ENCODE data around the gene KRTAP17-1. TPM values are rescaled to one million over a fixed set of nuclear protein-coding genes. Genes with fewer than 3 reads are reported as not detected.

The KRTAP17-1 gene
- total RNA-seq, 1 experiment from 2014 or later = not detected

DNA sequence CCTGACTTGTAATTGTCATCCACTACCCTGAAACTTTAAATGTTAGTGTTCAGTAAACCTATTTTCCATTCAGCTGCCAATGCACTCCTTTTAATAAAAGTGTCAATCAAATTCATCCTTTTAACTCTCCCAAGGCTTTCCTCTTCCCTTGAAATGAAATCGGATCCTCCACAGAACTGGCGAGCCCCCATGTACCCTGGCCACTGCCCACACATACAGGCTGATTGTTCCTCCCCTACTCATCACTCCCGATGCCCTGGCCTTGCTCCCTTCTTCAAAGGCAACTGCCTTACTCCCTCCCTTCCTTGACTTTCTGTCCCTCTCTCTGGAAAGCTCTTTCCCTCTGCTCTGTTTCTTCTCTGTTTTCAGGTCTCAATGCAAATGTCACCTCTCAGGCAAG, 27.5 kb upstream of the KRTAP17-1 start:
- Mint-ChIP-seq H3K27me3 (ENCODE audit: low read depth) (peaks cover 3% of the 10 kb centered on the region), H3K9me3 (peaks cover 32% of the 10 kb centered on the region), H3K36me3 (peaks cover 10% of the 10 kb centered on the region), H3K4me1 (no peaks in the 10 kb centered on the region), H3K27ac (no peak overlapping the region), H3K4me3 (no peak overlapping the region)
- DNase-seq (ENCODE audit: low spot score) (no peak), ATAC-seq (no peak)
- no peak for TF ChIP-seq JAZF1 (CRISPR knock-in tag; IDR thresholded peaks at IDR 0.05)
- TF ChIP-seq TP53 (CRISPR knock-in tag; IDR thresholded peaks at IDR 0.05) = no peak
- no peak for TF ChIP-seq TCF7 (CRISPR knock-in tag; IDR thresholded peaks at IDR 0.05; ENCODE audit: low read depth)
- TF ChIP-seq, protein P1, sequence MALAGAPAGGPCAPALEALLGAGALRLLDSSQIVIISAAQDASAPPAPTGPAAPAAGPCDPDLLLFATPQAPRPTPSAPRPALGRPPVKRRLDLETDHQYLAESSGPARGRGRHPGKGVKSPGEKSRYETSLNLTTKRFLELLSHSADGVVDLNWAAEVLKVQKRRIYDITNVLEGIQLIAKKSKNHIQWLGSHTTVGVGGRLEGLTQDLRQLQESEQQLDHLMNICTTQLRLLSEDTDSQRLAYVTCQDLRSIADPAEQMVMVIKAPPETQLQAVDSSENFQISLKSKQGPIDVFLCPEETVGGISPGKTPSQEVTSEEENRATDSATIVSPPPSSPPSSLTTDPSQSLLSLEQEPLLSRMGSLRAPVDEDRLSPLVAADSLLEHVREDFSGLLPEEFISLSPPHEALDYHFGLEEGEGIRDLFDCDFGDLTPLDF (CRISPR knock-in tag; IDR thresholded peaks at IDR 0.05) = no peak
- TF ChIP-seq, protein P2, sequence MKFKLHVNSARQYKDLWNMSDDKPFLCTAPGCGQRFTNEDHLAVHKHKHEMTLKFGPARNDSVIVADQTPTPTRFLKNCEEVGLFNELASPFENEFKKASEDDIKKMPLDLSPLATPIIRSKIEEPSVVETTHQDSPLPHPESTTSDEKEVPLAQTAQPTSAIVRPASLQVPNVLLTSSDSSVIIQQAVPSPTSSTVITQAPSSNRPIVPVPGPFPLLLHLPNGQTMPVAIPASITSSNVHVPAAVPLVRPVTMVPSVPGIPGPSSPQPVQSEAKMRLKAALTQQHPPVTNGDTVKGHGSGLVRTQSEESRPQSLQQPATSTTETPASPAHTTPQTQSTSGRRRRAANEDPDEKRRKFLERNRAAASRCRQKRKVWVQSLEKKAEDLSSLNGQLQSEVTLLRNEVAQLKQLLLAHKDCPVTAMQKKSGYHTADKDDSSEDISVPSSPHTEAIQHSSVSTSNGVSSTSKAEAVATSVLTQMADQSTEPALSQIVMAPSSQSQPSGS (CRISPR knock-in tag; IDR thresholded peaks at IDR 0.05; ENCODE audit: borderline replicate concordance, low read depth) = no peak
- no peak for TF ChIP-seq ATF1 (CRISPR knock-in tag; IDR thresholded peaks at IDR 0.05)
- TF ChIP-seq NR2C2 (CRISPR knock-in tag; IDR thresholded peaks at IDR 0.05) = no peak
- no peak for TF ChIP-seq OVOL2 (CRISPR knock-in tag; IDR thresholded peaks at IDR 0.05; ENCODE audit: borderline replicate concordance)
- TF ChIP-seq, protein P3, sequence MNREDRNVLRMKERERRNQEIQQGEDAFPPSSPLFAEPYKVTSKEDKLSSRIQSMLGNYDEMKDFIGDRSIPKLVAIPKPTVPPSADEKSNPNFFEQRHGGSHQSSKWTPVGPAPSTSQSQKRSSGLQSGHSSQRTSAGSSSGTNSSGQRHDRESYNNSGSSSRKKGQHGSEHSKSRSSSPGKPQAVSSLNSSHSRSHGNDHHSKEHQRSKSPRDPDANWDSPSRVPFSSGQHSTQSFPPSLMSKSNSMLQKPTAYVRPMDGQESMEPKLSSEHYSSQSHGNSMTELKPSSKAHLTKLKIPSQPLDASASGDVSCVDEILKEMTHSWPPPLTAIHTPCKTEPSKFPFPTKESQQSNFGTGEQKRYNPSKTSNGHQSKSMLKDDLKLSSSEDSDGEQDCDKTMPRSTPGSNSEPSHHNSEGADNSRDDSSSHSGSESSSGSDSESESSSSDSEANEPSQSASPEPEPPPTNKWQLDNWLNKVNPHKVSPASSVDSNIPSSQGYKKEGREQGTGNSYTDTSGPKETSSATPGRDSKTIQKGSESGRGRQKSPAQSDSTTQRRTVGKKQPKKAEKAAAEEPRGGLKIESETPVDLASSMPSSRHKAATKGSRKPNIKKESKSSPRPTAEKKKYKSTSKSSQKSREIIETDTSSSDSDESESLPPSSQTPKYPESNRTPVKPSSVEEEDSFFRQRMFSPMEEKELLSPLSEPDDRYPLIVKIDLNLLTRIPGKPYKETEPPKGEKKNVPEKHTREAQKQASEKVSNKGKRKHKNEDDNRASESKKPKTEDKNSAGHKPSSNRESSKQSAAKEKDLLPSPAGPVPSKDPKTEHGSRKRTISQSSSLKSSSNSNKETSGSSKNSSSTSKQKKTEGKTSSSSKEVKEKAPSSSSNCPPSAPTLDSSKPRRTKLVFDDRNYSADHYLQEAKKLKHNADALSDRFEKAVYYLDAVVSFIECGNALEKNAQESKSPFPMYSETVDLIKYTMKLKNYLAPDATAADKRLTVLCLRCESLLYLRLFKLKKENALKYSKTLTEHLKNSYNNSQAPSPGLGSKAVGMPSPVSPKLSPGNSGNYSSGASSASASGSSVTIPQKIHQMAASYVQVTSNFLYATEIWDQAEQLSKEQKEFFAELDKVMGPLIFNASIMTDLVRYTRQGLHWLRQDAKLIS (CRISPR knock-in tag; IDR thresholded peaks at IDR 0.05; ENCODE audit: borderline replicate concordance) = no peak
- no peak for TF ChIP-seq ZNF416 (CRISPR knock-in tag; IDR thresholded peaks at IDR 0.05)
- no peak for TF ChIP-seq MYBL2 (CRISPR knock-in tag; IDR thresholded peaks at IDR 0.05)
- TF ChIP-seq GABPB1 (CRISPR knock-in tag; IDR thresholded peaks at IDR 0.05) = no peak
- no peak for TF ChIP-seq SOX15 (CRISPR knock-in tag; IDR thresholded peaks at IDR 0.05)
- TF ChIP-seq RORB (CRISPR knock-in tag; IDR thresholded peaks at IDR 0.05) = no peak
- TF ChIP-seq, protein P4, sequence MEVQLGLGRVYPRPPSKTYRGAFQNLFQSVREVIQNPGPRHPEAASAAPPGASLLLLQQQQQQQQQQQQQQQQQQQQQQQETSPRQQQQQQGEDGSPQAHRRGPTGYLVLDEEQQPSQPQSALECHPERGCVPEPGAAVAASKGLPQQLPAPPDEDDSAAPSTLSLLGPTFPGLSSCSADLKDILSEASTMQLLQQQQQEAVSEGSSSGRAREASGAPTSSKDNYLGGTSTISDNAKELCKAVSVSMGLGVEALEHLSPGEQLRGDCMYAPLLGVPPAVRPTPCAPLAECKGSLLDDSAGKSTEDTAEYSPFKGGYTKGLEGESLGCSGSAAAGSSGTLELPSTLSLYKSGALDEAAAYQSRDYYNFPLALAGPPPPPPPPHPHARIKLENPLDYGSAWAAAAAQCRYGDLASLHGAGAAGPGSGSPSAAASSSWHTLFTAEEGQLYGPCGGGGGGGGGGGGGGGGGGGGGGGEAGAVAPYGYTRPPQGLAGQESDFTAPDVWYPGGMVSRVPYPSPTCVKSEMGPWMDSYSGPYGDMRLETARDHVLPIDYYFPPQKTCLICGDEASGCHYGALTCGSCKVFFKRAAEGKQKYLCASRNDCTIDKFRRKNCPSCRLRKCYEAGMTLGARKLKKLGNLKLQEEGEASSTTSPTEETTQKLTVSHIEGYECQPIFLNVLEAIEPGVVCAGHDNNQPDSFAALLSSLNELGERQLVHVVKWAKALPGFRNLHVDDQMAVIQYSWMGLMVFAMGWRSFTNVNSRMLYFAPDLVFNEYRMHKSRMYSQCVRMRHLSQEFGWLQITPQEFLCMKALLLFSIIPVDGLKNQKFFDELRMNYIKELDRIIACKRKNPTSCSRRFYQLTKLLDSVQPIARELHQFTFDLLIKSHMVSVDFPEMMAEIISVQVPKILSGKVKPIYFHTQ (CRISPR knock-in tag; IDR thresholded peaks at IDR 0.05) = no peak
- TF ChIP-seq, protein P5, sequence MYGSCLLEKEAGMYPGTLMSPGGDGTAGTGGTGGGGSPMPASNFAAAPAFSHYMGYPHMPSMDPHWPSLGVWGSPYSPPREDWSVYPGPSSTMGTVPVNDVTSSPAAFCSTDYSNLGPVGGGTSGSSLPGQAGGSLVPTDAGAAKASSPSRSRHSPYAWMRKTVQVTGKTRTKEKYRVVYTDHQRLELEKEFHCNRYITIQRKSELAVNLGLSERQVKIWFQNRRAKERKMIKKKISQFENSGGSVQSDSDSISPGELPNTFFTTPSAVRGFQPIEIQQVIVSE (CRISPR knock-in tag; IDR thresholded peaks at IDR 0.05; ENCODE audit: borderline replicate concordance) = no peak
- no peak for TF ChIP-seq HMGA2 (CRISPR knock-in tag; IDR thresholded peaks at IDR 0.05)
- TF ChIP-seq, protein P6, sequence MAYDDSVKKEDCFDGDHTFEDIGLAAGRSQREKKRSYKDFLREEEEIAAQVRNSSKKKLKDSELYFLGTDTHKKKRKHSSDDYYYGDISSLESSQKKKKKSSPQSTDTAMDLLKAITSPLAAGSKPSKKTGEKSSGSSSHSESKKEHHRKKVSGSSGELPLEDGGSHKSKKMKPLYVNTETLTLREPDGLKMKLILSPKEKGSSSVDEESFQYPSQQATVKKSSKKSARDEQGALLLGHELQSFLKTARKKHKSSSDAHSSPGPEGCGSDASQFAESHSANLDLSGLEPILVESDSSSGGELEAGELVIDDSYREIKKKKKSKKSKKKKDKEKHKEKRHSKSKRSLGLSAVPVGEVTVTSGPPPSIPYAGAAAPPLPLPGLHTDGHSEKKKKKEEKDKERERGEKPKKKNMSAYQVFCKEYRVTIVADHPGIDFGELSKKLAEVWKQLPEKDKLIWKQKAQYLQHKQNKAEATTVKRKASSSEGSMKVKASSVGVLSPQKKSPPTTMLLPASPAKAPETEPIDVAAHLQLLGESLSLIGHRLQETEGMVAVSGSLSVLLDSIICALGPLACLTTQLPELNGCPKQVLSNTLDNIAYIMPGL (CRISPR knock-in tag; IDR thresholded peaks at IDR 0.05) = no peak
- TF ChIP-seq FOXJ3 (CRISPR knock-in tag; IDR thresholded peaks at IDR 0.05; ENCODE audit: borderline replicate concordance) = no peak
- no peak for TF ChIP-seq MXD4 (CRISPR knock-in tag; IDR thresholded peaks at IDR 0.05; ENCODE audit: borderline replicate concordance)
- CTCF ChIA-PET = no interaction called here
- POLR2A ChIA-PET = no interaction called here
